Fibroblast of lung (primary cell): ENCODE data around the gene MACROD1. TPM values are rescaled to one million over a fixed set of nuclear protein-coding genes. Genes with fewer than 3 reads are reported as not detected.

ENCODE experiments used
- DNase-seq, 2 donors: peaks; one replicate each; pipeline versions ENCODE4 v3.0.0 to v3.0.0-alpha.2; 2010; ENCODE audit warnings: low read depth in 2 of 2
- H2AFZ ChIP-seq: 2 replicates; pipeline ENCODE4 v1.5.1; 2012; ENCODE audit warnings: low read length, control low read depth, inconsistent platforms
- H3K27ac ChIP-seq: 2 replicates; pipeline ENCODE4 v1.5.1; 2011; ENCODE audit warnings: low read length, control low read depth; ENCODE audit not compliant: insufficient read depth
- H3K27me3 ChIP-seq: 2 replicates; pipeline ENCODE4 v1.5.1; 2011; ENCODE audit warnings: mild to moderate bottlenecking, low read length; ENCODE audit not compliant: control insufficient read depth, insufficient read depth
- H3K36me3 ChIP-seq: 2 replicates; pipeline ENCODE4 v1.5.1; 2011; ENCODE audit warnings: low read length; ENCODE audit not compliant: control insufficient read depth, insufficient read depth
- H3K4me1 ChIP-seq: 2 replicates; pipeline ENCODE4 v1.5.1; 2011; ENCODE audit warnings: low read length; ENCODE audit not compliant: control insufficient read depth, insufficient read depth; ENCODE audit errors: extremely low read depth
- H3K4me2 ChIP-seq: 2 replicates; pipeline ENCODE4 v1.5.1; 2011; ENCODE audit warnings: low read length, control low read depth; ENCODE audit not compliant: insufficient read depth; ENCODE audit errors: extremely low read depth
- H3K4me3 ChIP-seq, 4 experiments: fragments of 200-600 bp in 1 of 4; sonication (generic) in 1 of 4; replicated peaks in 1 of 4; 2 replicates each; pipeline ENCODE4 v1.5.1; 2011 to 2016; ENCODE audit warnings: low read length in 4 of 4, low read depth in 3 of 4, mild to moderate bottlenecking in 3 of 4, control low read depth in 2 of 4, inconsistent platforms in 1 of 4, mixed read lengths in 1 of 4; ENCODE audit not compliant: insufficient read depth in 1 of 4; ENCODE audit errors: control extremely low read depth in 1 of 4
- H3K79me2 ChIP-seq: 2 replicates; pipeline ENCODE4 v1.5.1; 2012; ENCODE audit warnings: mild to moderate bottlenecking, low read length, inconsistent platforms; ENCODE audit not compliant: control insufficient read depth, insufficient read depth
- H3K9ac ChIP-seq: 2 replicates; pipeline ENCODE4 v1.5.1; 2011; ENCODE audit warnings: mild to moderate bottlenecking, low read length, control low read depth; ENCODE audit not compliant: insufficient read depth
- H3K9me3 ChIP-seq: 2 replicates; pipeline ENCODE4 v1.5.1; 2012; ENCODE audit warnings: low read depth, low read length; ENCODE audit not compliant: control insufficient read depth, insufficient read depth
- H4K20me1 ChIP-seq: 2 replicates; pipeline ENCODE4 v1.5.1; 2011; ENCODE audit warnings: low read length; ENCODE audit not compliant: control insufficient read depth, insufficient read depth; ENCODE audit errors: extremely low read depth
- EZH2 ChIP-seq: IDR thresholded peaks from 2 replicates; pipeline ENCODE4 v1.5.1; 2012; ENCODE audit warnings: low read length, control low read depth, mild to moderate bottlenecking; ENCODE audit errors: missing control alignments
- polyA plus RNA-seq, 2 donors: library from polyadenylated mRNA; depleted of rRNA in 1 of 2; stranded (reverse) in 1 of 2; unstranded in 1 of 2; fragments of >200 nt; gene quantifications; 2 replicates each; pipeline ENCODE4 v1.2.1, GENCODE V29; 2011 to 2012; ENCODE audit warnings: missing spikeins in 1 of 2
- total RNA-seq: library from RNA; depleted of rRNA; stranded (reverse); fragments of >200 nt; gene quantifications from 2 replicates; pipeline ENCODE4 v1.2.1, GENCODE V29; 2014
- TF ChIP-seq, protein P1 (sequence below), 2 donors: IDR thresholded peaks in 1 of 2; conservative IDR thresholded peaks in 1 of 2; 1 replicate in 1 of 2; 2 replicates in 1 of 2; pipeline ENCODE4 v1.5.1; 2011 to 2012; ENCODE audit warnings: low read length in 2 of 2, control low read depth in 1 of 2, inconsistent platforms in 1 of 2, low read depth in 1 of 2, mild to moderate bottlenecking in 1 of 2

The MACROD1 gene
- total and polyA plus RNA-seq, 2 donors (not counting 1 experiment from before 2014, with no cell fraction given): 8.8 to 24.8 TPM

DNA sequence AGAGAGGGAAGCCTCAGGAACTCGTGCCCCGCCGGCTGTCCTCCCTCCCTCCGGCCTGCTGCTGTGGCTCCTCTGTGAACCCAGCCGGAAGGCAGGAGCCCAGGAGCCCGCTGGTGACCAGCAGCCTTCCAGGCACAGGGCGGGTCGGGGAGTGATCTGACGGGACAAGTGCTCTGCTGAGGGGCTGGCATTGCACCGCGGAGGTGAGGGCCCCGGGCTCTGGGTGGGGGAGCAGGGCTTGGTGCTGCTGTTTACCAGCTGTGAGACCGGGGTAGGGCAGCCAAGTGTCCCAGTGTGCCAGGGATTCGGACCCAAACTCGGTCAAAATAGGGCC is 76.9 kb downstream of the MACROD1 start:
- Histone ChIP-seq H3K4me2 (no peak overlapping the region), H2AFZ (no peak overlapping the region), H3K9ac (no peak overlapping the region), H3K27me3 (peaks cover 2% of the 10 kb centered on the region), H3K4me3 (no peak overlapping the region), H3K79me2 (no peaks in the 10 kb centered on the region), H3K9me3 (no peaks in the 10 kb centered on the region), H3K36me3 (no peaks in the 10 kb centered on the region), H3K27ac (no peak overlapping the region), H3K4me1 (no peaks in the 10 kb centered on the region), H4K20me1 (no peaks in the 10 kb centered on the region)
- TF ChIP-seq, protein P1, sequence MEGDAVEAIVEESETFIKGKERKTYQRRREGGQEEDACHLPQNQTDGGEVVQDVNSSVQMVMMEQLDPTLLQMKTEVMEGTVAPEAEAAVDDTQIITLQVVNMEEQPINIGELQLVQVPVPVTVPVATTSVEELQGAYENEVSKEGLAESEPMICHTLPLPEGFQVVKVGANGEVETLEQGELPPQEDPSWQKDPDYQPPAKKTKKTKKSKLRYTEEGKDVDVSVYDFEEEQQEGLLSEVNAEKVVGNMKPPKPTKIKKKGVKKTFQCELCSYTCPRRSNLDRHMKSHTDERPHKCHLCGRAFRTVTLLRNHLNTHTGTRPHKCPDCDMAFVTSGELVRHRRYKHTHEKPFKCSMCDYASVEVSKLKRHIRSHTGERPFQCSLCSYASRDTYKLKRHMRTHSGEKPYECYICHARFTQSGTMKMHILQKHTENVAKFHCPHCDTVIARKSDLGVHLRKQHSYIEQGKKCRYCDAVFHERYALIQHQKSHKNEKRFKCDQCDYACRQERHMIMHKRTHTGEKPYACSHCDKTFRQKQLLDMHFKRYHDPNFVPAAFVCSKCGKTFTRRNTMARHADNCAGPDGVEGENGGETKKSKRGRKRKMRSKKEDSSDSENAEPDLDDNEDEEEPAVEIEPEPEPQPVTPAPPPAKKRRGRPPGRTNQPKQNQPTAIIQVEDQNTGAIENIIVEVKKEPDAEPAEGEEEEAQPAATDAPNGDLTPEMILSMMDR (conservative IDR thresholded peaks at IDR 0.05 in 1 of 2, IDR thresholded peaks at IDR 0.05 in 1 of 2; ENCODE audit: low read depth in 1 of 2, low read length in 2 of 2): no peak
- no peak for TF ChIP-seq EZH2
- DNase-seq: no peak

DNA sequence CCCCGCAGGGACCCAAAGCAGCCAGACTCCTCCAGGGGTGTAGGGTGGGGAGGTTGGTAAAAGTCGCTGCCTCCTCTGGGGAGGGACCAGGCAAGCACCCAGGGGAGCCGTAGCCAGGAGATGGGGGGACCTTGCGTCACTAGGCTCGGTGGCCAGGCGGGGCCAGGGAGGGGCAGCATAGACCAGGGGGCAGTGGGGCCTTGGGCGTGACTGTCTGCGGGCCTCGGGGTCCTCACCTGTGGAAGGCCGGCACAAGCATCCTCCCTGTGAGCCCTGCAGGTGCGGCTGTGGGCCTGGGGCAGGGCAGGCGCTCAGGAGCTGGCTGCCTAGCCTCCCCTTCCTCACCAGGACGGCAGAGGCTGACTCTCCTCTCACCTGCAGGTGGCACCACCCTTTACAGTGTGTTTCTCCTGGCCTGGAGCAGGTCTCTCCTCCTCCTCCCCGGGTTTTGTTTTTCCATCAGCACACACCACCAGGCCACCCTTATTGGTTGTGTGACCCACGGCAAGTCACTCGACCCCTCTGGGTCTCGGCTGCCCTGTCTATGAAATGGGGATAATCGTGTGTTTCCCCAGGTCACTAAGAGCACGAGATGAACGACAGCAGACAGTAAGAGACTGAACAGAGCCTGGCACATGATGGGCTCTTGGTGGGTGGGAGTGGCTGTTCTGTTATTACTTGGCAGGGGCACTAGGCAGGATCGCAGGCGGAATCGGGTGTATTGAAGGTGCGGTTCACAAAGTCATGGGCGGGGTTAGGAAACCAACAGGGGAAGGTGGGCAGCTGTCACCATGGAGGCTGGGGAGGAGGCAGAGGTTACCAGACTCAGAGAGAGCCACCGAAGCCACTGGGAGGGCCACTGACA is 77.5 kb downstream of the MACROD1 start:
- H3K9ac ChIP-seq: no peak overlapping the region
- H3K27ac ChIP-seq: no peak overlapping the region
- H3K4me2 ChIP-seq: no peak overlapping the region
- no peak overlapping the region for H3K4me3 ChIP-seq
- H3K4me1 ChIP-seq: no peaks in the 10 kb centered on the region
- H3K36me3 ChIP-seq: no peaks in the 10 kb centered on the region
- H3K9me3 ChIP-seq: no peaks in the 10 kb centered on the region
- no peak for DNase-seq
- H3K79me2 ChIP-seq: no peaks in the 10 kb centered on the region
- TF ChIP-seq EZH2: no peak
- TF ChIP-seq, protein P1 (conservative IDR thresholded peaks at IDR 0.05 in 1 of 2, IDR thresholded peaks at IDR 0.05 in 1 of 2; ENCODE audit: low read depth in 1 of 2, low read length in 2 of 2): peak in 1 of 2 donors; percentile 12
- H3K27me3 ChIP-seq: peaks cover 2% of the 10 kb centered on the region
- no peak overlapping the region for H2AFZ ChIP-seq
- no peaks in the 10 kb centered on the region for H4K20me1 ChIP-seq

DNA sequence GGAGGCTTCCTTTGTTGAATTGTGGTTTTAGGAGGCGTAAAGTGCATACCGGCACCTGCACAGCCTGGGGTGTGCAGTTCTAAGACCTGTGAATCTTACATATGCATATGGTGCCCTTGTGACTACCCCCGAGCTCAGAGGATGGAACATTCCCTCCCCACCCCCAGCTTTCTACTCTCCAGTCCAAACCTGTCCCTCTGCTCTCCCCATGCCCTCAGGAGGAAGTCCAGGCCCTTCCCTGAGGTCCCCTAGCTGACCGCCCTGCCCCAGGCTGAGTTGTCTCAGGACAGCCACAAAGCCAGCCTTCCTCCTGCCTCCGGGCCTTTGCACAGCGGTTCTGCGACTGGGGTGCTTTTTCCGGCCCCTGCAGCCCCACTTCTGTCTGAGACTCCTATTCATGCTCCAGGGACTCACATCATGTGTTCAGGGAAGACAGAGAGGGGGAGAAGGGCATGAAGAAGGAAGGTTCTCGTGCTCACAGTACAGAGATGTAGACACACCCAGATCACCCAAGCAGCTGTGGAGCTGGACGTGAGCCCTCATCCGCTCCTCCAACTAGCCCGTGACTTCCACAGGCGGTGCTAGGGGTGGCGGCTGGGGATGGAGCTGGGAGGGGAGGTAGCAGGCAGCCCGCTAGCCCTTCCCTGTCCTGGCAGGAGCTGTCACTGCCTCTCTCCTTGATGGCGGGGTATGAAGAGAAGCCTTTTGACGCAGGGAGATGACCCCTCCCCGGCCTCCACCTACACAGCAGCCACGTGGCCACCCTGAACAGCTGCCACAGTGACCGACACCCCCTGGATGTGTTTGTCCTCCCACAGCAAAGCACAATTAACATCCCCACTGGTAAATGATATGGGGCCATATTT is 79.4 kb downstream of the MACROD1 start:
- H3K9me3 ChIP-seq: no peaks in the 10 kb centered on the region
- TF ChIP-seq, protein P1 (conservative IDR thresholded peaks at IDR 0.05 in 1 of 2, IDR thresholded peaks at IDR 0.05 in 1 of 2; ENCODE audit: low read depth in 1 of 2, low read length in 2 of 2): no peak
- TF ChIP-seq EZH2: no peak
- H3K79me2 ChIP-seq: no peaks in the 10 kb centered on the region
- no peak overlapping the region for H3K4me2 ChIP-seq
- DNase-seq: peak; percentile 9 to 75
- no peaks in the 10 kb centered on the region for H3K4me1 ChIP-seq
- H3K36me3 ChIP-seq: no peaks in the 10 kb centered on the region
- H4K20me1 ChIP-seq: no peaks in the 10 kb centered on the region
- peaks cover 2% of the 10 kb centered on the region for H3K27me3 ChIP-seq
- H3K27ac ChIP-seq: no peak overlapping the region
- no peak overlapping the region for H3K9ac ChIP-seq
- H2AFZ ChIP-seq: no peak overlapping the region
- no peak overlapping the region for H3K4me3 ChIP-seq
